ENCODE data around the gene LIMS2.

LIMS2 gene

GRCh38 chr2:127633556-127634065, 41.7 kb downstream of the LIMS2 start:
- H3K4me3 ChIP-seq (ENCODE audit: low read length in 2 of 2): no peak overlapping the region
- peak overlapping the region; percentile 73 for H2BK12ac ChIP-seq (ENCODE audit: low read length)
- no CpG with 5 or more reads among the region's 9 CpGs for WGBS, 2 donors (ENCODE audit: extremely low coverage in 2 of 2, insufficient read length in 2 of 2, insufficient replicate concordance in 1 of 2)
- H3K4me2 ChIP-seq (ENCODE audit: insufficient read depth, low read length, poor library complexity, severe bottlenecking): no peak overlapping the region
- no peak overlapping the region for H3K14ac ChIP-seq (ENCODE audit: low read length)
- no peak overlapping the region for H2BK120ac ChIP-seq (ENCODE audit: low read depth, low read length)
- no peaks in the 10 kb centered on the region for H3K27me3 ChIP-seq (ENCODE audit: control insufficient read depth in 3 of 3, insufficient read depth in 3 of 3, low read depth in 1 of 3, low read length in 3 of 3)
- DNase-seq (ENCODE audit: low spot score): no peak
- no peaks in the 10 kb centered on the region for H3K9me3 ChIP-seq (replicated peaks in 1 of 2; ENCODE audit: control insufficient read depth in 2 of 2, insufficient read depth in 1 of 2, low read depth in 1 of 2, low read length in 2 of 2)
- peak overlapping the region; percentile 53 for H4K91ac ChIP-seq (ENCODE audit: low read depth, low read length, poor library complexity)
- peak overlapping the region; percentile 84 for H3K18ac ChIP-seq (ENCODE audit: low read length)
- H2BK15ac ChIP-seq (ENCODE audit: low read length): peak overlapping the region; percentile 17
- peak overlapping the region; percentile 66 for H2BK5ac ChIP-seq (ENCODE audit: low read length)
- H3K4me1 ChIP-seq (ENCODE audit: control insufficient read depth in 2 of 2, insufficient read depth in 1 of 2, low read depth in 1 of 2, low read length in 2 of 2): peaks cover 7 to 16% of the 10 kb centered on the region in 2 donors
- H3K9ac ChIP-seq (ENCODE audit: low read depth, low read length, poor library complexity): peak overlapping the region; percentile 3
- no peak overlapping the region for H4K8ac ChIP-seq (ENCODE audit: low read depth, low read length)
- H3K79me1 ChIP-seq (ENCODE audit: low read depth, low read length): no peaks in the 10 kb centered on the region
- H2AK5ac ChIP-seq (ENCODE audit: low read depth, low read length): peak overlapping the region; percentile 81
- peak overlapping the region; percentile 66 for H2AFZ ChIP-seq (ENCODE audit: low read length)
- peak overlapping the region; percentile 11 for H3K4ac ChIP-seq (ENCODE audit: low read length)
- no peak overlapping the region for H3K27ac ChIP-seq (replicated peaks; ENCODE audit: low read length)
- H3K36me3 ChIP-seq (replicated peaks in 1 of 2; ENCODE audit: control insufficient read depth in 2 of 2, insufficient read depth in 2 of 2, low read length in 2 of 2): no peaks in the 10 kb centered on the region
- peak overlapping the region; percentile 73 for H3K23ac ChIP-seq (ENCODE audit: low read depth, low read length, poor library complexity)

- H3K4ac ChIP-seq (ENCODE audit: low read length): peak overlapping the region; percentile 11
- H3K4me2 ChIP-seq (ENCODE audit: insufficient read depth, low read length, poor library complexity, severe bottlenecking): no peak overlapping the region
- no peaks in the 10 kb centered on the region for H3K9me3 ChIP-seq (replicated peaks in 1 of 2; ENCODE audit: control insufficient read depth in 2 of 2, insufficient read depth in 1 of 2, low read depth in 1 of 2, low read length in 2 of 2)
- H2BK120ac ChIP-seq (ENCODE audit: low read depth, low read length): no peak overlapping the region
- no peaks in the 10 kb centered on the region for H3K27me3 ChIP-seq (ENCODE audit: control insufficient read depth in 3 of 3, insufficient read depth in 3 of 3, low read depth in 1 of 3, low read length in 3 of 3)
- H3K27ac ChIP-seq (replicated peaks; ENCODE audit: low read length): no peak overlapping the region
- peak overlapping the region; percentile 53 for H4K91ac ChIP-seq (ENCODE audit: low read depth, low read length, poor library complexity)
- peak overlapping the region; percentile 46 for H2AK5ac ChIP-seq (ENCODE audit: low read depth, low read length)
- H2BK5ac ChIP-seq (ENCODE audit: low read length): peak overlapping the region; percentile 13
- no peak overlapping the region for H3K4me3 ChIP-seq (ENCODE audit: low read length in 2 of 2)
- H3K18ac ChIP-seq (ENCODE audit: low read length): peak overlapping the region; percentile 65
- peak overlapping the region; percentile 81 for H2BK15ac ChIP-seq (ENCODE audit: low read length)
- H3K9ac ChIP-seq (ENCODE audit: low read depth, low read length, poor library complexity): no peak overlapping the region
- peaks cover 7 to 9% of the 10 kb centered on the region in 2 donors for H3K4me1 ChIP-seq (ENCODE audit: control insufficient read depth in 2 of 2, insufficient read depth in 1 of 2, low read depth in 1 of 2, low read length in 2 of 2)
- no peak overlapping the region for H2BK12ac ChIP-seq (ENCODE audit: low read length)
- no peak overlapping the region for H4K8ac ChIP-seq (ENCODE audit: low read depth, low read length)
- no peak for DNase-seq (ENCODE audit: low spot score)
- no peaks in the 10 kb centered on the region for H3K36me3 ChIP-seq (replicated peaks in 1 of 2; ENCODE audit: control insufficient read depth in 2 of 2, insufficient read depth in 2 of 2, low read length in 2 of 2)
- H3K23ac ChIP-seq (ENCODE audit: low read depth, low read length, poor library complexity): peak overlapping the region; percentile 73
- no peak overlapping the region for H2AFZ ChIP-seq (ENCODE audit: low read length)
- H3K79me1 ChIP-seq (ENCODE audit: low read depth, low read length): no peaks in the 10 kb centered on the region
- H3K14ac ChIP-seq (ENCODE audit: low read length): peak overlapping the region; percentile 38
- no CpG with 5 or more reads among the region's 25 CpGs for WGBS, 2 donors (ENCODE audit: extremely low coverage in 2 of 2, insufficient read length in 2 of 2, insufficient replicate concordance in 1 of 2)
Measured at GRCh38 chr2:127632592-127633489, 42.5 kb downstream of the LIMS2 start.

GRCh38 chr2:127631997-127632581, 43.2 kb downstream of the LIMS2 start:
- Histone ChIP-seq H2AFZ (ENCODE audit: low read length) (no peak overlapping the region), H3K27me3 (ENCODE audit: control insufficient read depth in 3 of 3, insufficient read depth in 3 of 3, low read depth in 1 of 3, low read length in 3 of 3) (no peaks in the 10 kb centered on the region), H2BK5ac (ENCODE audit: low read length) (no peak overlapping the region), H3K4me3 (ENCODE audit: low read length in 2 of 2) (no peak overlapping the region), H2BK12ac (ENCODE audit: low read length) (peak overlapping the region; percentile 78), H2BK15ac (ENCODE audit: low read length) (peak overlapping the region; percentile 21), H3K9ac (ENCODE audit: low read depth, low read length, poor library complexity) (no peak overlapping the region), H3K14ac (ENCODE audit: low read length) (no peak overlapping the region), H3K4me2 (ENCODE audit: insufficient read depth, low read length, poor library complexity, severe bottlenecking) (no peak overlapping the region), H2AK5ac (ENCODE audit: low read depth, low read length) (peak overlapping the region; percentile 21), H4K8ac (ENCODE audit: low read depth, low read length) (no peak overlapping the region), H3K23ac (ENCODE audit: low read depth, low read length, poor library complexity) (no peak overlapping the region), H3K4me1 (ENCODE audit: control insufficient read depth in 2 of 2, insufficient read depth in 1 of 2, low read depth in 1 of 2, low read length in 2 of 2) (peaks cover 0 to 2% of the 10 kb centered on the region in 2 donors), H3K27ac (replicated peaks; ENCODE audit: low read length) (no peak overlapping the region), H2BK120ac (ENCODE audit: low read depth, low read length) (no peak overlapping the region), H3K9me3 (replicated peaks in 1 of 2; ENCODE audit: control insufficient read depth in 2 of 2, insufficient read depth in 1 of 2, low read depth in 1 of 2, low read length in 2 of 2) (no peaks in the 10 kb centered on the region), H3K18ac (ENCODE audit: low read length) (peak overlapping the region; percentile 15), H3K79me1 (ENCODE audit: low read depth, low read length) (peaks cover 2% of the 10 kb centered on the region), H3K4ac (ENCODE audit: low read length) (no peak overlapping the region), H4K91ac (ENCODE audit: low read depth, low read length, poor library complexity) (no peak overlapping the region), H3K36me3 (replicated peaks in 1 of 2; ENCODE audit: control insufficient read depth in 2 of 2, insufficient read depth in 2 of 2, low read length in 2 of 2) (no peaks in the 10 kb centered on the region)
- DNase-seq (ENCODE audit: low spot score): no peak
- WGBS, 2 donors (ENCODE audit: extremely low coverage in 2 of 2, insufficient read length in 2 of 2, insufficient replicate concordance in 1 of 2): no CpG with 5 or more reads among the region's 17 CpGs

- no CpG with 5 or more reads among the region's 16 CpGs for WGBS, 2 donors (ENCODE audit: extremely low coverage in 2 of 2, insufficient read length in 2 of 2, insufficient replicate concordance in 1 of 2)
- Histone ChIP-seq H3K9ac (ENCODE audit: low read depth, low read length, poor library complexity) (no peak overlapping the region), H3K23ac (ENCODE audit: low read depth, low read length, poor library complexity) (no peak overlapping the region)
Measured at GRCh38 chr2:127631541-127631996, 43.8 kb downstream of the LIMS2 start.

More at GRCh38 chr2:127631541-127631996, 43.8 kb downstream of the LIMS2 start:
- Histone ChIP-seq H3K27ac (replicated peaks; ENCODE audit: low read length) (no peak overlapping the region), H2AK5ac (ENCODE audit: low read depth, low read length) (peak overlapping the region; percentile 21), H3K4me3 (ENCODE audit: low read length in 2 of 2) (no peak overlapping the region), H2BK120ac (ENCODE audit: low read depth, low read length) (no peak overlapping the region), H2BK12ac (ENCODE audit: low read length) (no peak overlapping the region), H3K36me3 (replicated peaks in 1 of 2; ENCODE audit: control insufficient read depth in 2 of 2, insufficient read depth in 2 of 2, low read length in 2 of 2) (no peaks in the 10 kb centered on the region), H3K4me2 (ENCODE audit: insufficient read depth, low read length, poor library complexity, severe bottlenecking) (no peak overlapping the region), H3K18ac (ENCODE audit: low read length) (peak overlapping the region; percentile 15), H2AFZ (ENCODE audit: low read length) (no peak overlapping the region), H4K8ac (ENCODE audit: low read depth, low read length) (no peak overlapping the region), H2BK15ac (ENCODE audit: low read length) (peak overlapping the region; percentile 21), H3K9me3 (replicated peaks in 1 of 2; ENCODE audit: control insufficient read depth in 2 of 2, insufficient read depth in 1 of 2, low read depth in 1 of 2, low read length in 2 of 2) (no peaks in the 10 kb centered on the region), H3K14ac (ENCODE audit: low read length) (peak overlapping the region; percentile 9), H3K4me1 (ENCODE audit: control insufficient read depth in 2 of 2, insufficient read depth in 1 of 2, low read depth in 1 of 2, low read length in 2 of 2) (no peaks in the 10 kb centered on the region), H3K79me1 (ENCODE audit: low read depth, low read length) (peaks cover 4% of the 10 kb centered on the region), H3K27me3 (ENCODE audit: control insufficient read depth in 3 of 3, insufficient read depth in 3 of 3, low read depth in 1 of 3, low read length in 3 of 3) (no peaks in the 10 kb centered on the region), H4K91ac (ENCODE audit: low read depth, low read length, poor library complexity) (no peak overlapping the region), H2BK5ac (ENCODE audit: low read length) (no peak overlapping the region), H3K4ac (ENCODE audit: low read length) (no peak overlapping the region)
- no peak for DNase-seq (ENCODE audit: low spot score)

All from neuronal stem cell (in vitro differentiated cells).